Transverse colon (tissue), 4 donors: Measurements from ENCODE around the gene AATK. TPM values are rescaled to one million over a fixed set of nuclear protein-coding genes. Genes with fewer than 3 reads are reported as not detected.

Experiments
- DNase-seq: peaks from one replicate; pipeline ENCODE4 v3.0.0-alpha.2; 2019
- H3K27ac ChIP-seq, 4 donors: fragments of 200-600 bp; sonication (generic); 2 replicates each; pipeline ENCODE4 v1.5.1; 2016 to 2018; ENCODE audit warnings: inconsistent platforms in 4 of 4
- H3K27me3 ChIP-seq: fragments of 200-600 bp; sonication (generic); 2 replicates; pipeline ENCODE4 v1.5.1; 2017; ENCODE audit warnings: inconsistent platforms
- H3K36me3 ChIP-seq, 4 donors: fragments of 200-600 bp; sonication (generic); 2 replicates each; pipeline ENCODE4 v1.5.1; 2017 to 2019; ENCODE audit warnings: inconsistent platforms in 4 of 4
- H3K4me1 ChIP-seq, 4 donors: fragments of 200-600 bp; sonication (generic); 2 replicates each; pipeline ENCODE4 v1.5.1; 2017 to 2020; ENCODE audit warnings: inconsistent platforms in 4 of 4
- H3K4me3 ChIP-seq, 4 donors: fragments of 200-600 bp; sonication (generic); 1 replicate in 1 of 4; 2 replicates in 3 of 4; pipeline versions ENCODE4 v1.5.1 to v1.6.1; 2017 to 2019; ENCODE audit warnings: inconsistent platforms in 4 of 4
- H3K9me3 ChIP-seq, 2 donors: fragments of 200-600 bp; sonication (generic); 2 replicates each; pipeline ENCODE4 v1.5.1; 2017 to 2019; ENCODE audit warnings: inconsistent platforms in 2 of 2
- EP300 ChIP-seq: sonication (generic); formaldehyde crosslinking; IDR thresholded peaks from one replicate; pipeline ENCODE4 v1.6.1; 2017; ENCODE audit warnings: antibody characterized with exemption, low read depth
- POLR2A ChIP-seq: fragments of 450-650 bp; IDR thresholded peaks from one replicate; pipeline ENCODE4 v1.6.1; 2016; ENCODE audit warnings: antibody characterized with exemption, mild to moderate bottlenecking, moderate library complexity
- POLR2AphosphoS5 ChIP-seq, 3 donors: sonication (generic); formaldehyde crosslinking; IDR thresholded peaks; one replicate each; pipeline ENCODE4 v1.6.1; 2016; ENCODE audit warnings: antibody characterized with exemption in 3 of 3
- WGBS, 2 donors: methylation state at CpG; one replicate each; pipeline ENCODE4 v1.1.5; 2018; ENCODE audit warnings: low coverage in 1 of 2; 5-methylcytosine and 5-hydroxymethylcytosine counted together
- in situ Hi-C, 4 donors: fragments of 200-750 bp; cut with MboI; loops; one replicate each; pipeline versions ENCODE4 v1.15.0 to v1.15.1; 2017; ENCODE audit warnings: low sequenced_read_pairs in 3 of 4, low pct_ligation_motif_present in 1 of 4, low pct_unique_long_range_greater_than_20kb in 1 of 4
- intact Hi-C: fragments of 100-400 bp; cut with DNase I; formaldehyde crosslinking; loops from one replicate; pipeline ENCODE4 v1.15.1; 2023; ENCODE audit warnings: low total_unique reads
- total RNA-seq, 4 donors: library from RNA; depleted of rRNA; stranded (reverse); fragments of >200 nt; gene quantifications; one replicate each; pipeline ENCODE4 v1.1.0, GENCODE V29; 2016
- TF ChIP-seq, protein P1 (sequence below), 5 experiments: fragments of 200-600 bp in 3 of 5; fragments of 450-650 bp in 2 of 5; sonication (generic) in 3 of 5; IDR thresholded peaks; 1 replicate in 2 of 5; 2 replicates in 3 of 5; pipeline ENCODE4 v1.5.1; 2016 to 2017; ENCODE audit warnings: antibody characterized with exemption in 5 of 5, inconsistent platforms in 3 of 5, mild to moderate bottlenecking in 2 of 5, moderate library complexity in 1 of 5

The AATK gene
- total RNA-seq, 4 donors from 2014 or later: 1.7 to 21.3 (median 8.6) TPM

- Histone ChIP-seq H3K4me1 (peaks cover 0 to 11% (median 5%) of the 10 kb centered on the region in 4 donors), H3K9me3 (no peaks in the 10 kb centered on the region), H3K36me3 (no peaks in the 10 kb centered on the region), H3K4me3 (no peak overlapping the region), H3K27me3 (no peaks in the 10 kb centered on the region), H3K27ac (peak overlapping the region in 1 of 4 donors; percentile 24)
- DNase-seq: no peak
- TF ChIP-seq POLR2AphosphoS5 (IDR thresholded peaks at IDR 0.05) (no peak), EP300 (no peak), POLR2A (no peak)
- TF ChIP-seq, protein P1, sequence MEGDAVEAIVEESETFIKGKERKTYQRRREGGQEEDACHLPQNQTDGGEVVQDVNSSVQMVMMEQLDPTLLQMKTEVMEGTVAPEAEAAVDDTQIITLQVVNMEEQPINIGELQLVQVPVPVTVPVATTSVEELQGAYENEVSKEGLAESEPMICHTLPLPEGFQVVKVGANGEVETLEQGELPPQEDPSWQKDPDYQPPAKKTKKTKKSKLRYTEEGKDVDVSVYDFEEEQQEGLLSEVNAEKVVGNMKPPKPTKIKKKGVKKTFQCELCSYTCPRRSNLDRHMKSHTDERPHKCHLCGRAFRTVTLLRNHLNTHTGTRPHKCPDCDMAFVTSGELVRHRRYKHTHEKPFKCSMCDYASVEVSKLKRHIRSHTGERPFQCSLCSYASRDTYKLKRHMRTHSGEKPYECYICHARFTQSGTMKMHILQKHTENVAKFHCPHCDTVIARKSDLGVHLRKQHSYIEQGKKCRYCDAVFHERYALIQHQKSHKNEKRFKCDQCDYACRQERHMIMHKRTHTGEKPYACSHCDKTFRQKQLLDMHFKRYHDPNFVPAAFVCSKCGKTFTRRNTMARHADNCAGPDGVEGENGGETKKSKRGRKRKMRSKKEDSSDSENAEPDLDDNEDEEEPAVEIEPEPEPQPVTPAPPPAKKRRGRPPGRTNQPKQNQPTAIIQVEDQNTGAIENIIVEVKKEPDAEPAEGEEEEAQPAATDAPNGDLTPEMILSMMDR (IDR thresholded peaks at IDR 0.05): no peak
- intact Hi-C loops: no loop called here
- 67 to 90% methylated on average over 6 to 35 of the region's 39 CpGs for WGBS, 2 donors
- in situ Hi-C loops: no loop called here
Observed at GRCh38 chr17:81071761-81072741, 94.0 kb downstream of the AATK start.

DNA sequence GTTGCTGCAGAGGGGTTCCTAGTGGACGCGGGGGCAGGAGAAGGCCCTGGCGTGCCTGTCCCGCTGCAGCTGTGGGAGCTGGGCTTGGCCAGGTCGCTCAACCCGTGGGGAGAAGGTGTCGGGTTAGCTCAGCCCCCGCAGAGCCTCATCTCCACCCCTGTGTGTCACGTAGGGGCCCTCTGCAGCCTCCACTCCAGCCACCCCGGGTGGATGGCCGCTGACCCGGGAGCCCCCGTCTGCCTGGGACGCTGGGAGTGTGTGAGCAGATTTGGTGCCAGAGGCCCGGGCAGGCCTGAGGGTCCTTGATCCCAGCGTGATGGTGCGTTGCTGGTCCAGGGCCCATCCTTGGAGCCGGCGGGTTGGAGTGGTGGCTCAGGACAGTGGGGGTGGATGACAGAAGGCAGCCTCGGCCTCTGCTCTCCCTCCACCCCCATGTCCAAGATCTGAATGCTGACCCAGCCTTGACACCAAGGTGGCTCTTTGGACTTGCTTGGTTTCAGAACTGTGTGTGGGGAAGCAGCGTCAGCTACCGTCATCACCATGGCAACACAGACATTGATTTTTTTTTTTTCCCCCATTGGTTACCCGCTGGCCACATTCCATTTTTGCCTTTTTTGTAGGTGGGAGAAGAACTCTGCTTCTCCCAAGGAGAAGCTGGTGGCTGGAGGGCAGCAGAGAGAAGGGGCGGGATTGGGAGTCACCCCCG lies 95.3 kb downstream of the AATK start:
- H3K4me3 ChIP-seq: no peak overlapping the region
- H3K4me1 ChIP-seq: peaks cover 0 to 18% (median 13%) of the 10 kb centered on the region in 4 donors
- H3K27ac ChIP-seq: no peak overlapping the region
- DNase-seq: no peak
- no peaks in the 10 kb centered on the region for H3K27me3 ChIP-seq
- H3K9me3 ChIP-seq: no peaks in the 10 kb centered on the region
- WGBS, 2 donors: 81 to 88% methylated on average over 6 to 25 of the region's 25 CpGs
- in situ Hi-C loops: no loop called here
- H3K36me3 ChIP-seq: no peaks in the 10 kb centered on the region
- intact Hi-C loops: no loop called here
- TF ChIP-seq POLR2AphosphoS5 (IDR thresholded peaks at IDR 0.05) (no peak), POLR2A (no peak), EP300 (no peak)
- TF ChIP-seq, protein P1 (IDR thresholded peaks at IDR 0.05): no peak

- TF ChIP-seq POLR2A (no peak), POLR2AphosphoS5 (IDR thresholded peaks at IDR 0.05) (no peak), EP300 (no peak)
- TF ChIP-seq, protein P1 (IDR thresholded peaks at IDR 0.05): no peak
- Histone ChIP-seq H3K4me1 (peaks cover 0 to 33% (median 27%) of the 10 kb centered on the region in 4 donors), H3K27ac (no peak overlapping the region), H3K9me3 (no peaks in the 10 kb centered on the region), H3K27me3 (no peaks in the 10 kb centered on the region), H3K4me3 (no peak overlapping the region), H3K36me3 (no peaks in the 10 kb centered on the region)
- no peak for DNase-seq
- WGBS, 2 donors: 74 to 89% methylated on average over 3 to 21 of the region's 23 CpGs
- intact Hi-C loops: no loop called here
- in situ Hi-C loops: no loop called here
Observed at GRCh38 chr17:81069135-81069645, 96.8 kb downstream of the AATK start.
